Measurements from ENCODE around the gene ARID3C. TPM values are rescaled to one million over a fixed set of nuclear protein-coding genes. Genes with fewer than 3 reads are reported as not detected.

Gene ARID3C
- total and polyA plus RNA-seq, 2 experiments from 2014 or later = 0.49 TPM; not detected in 1

GRCh38 chr9:34636791-34637355 is 8.0 kb upstream of the ARID3C start:
- peaks cover 8% of the 10 kb centered on the region; the same call in 1 of the 2 replicates for H3F3A ChIP-seq (replicated peaks; ENCODE audit: low read depth)
- no peaks in the 10 kb centered on the region for H3K9me2 ChIP-seq (ENCODE audit: insufficient read depth)
- TF ChIP-seq POLR2AphosphoS5 (IDR thresholded peaks at IDR 0.05; ENCODE audit: low read depth) (no peak), ETS1 (IDR thresholded peaks at IDR 0.05) (no peak), CREB1 (CRISPR knock-in tag; IDR thresholded peaks at IDR 0.05; ENCODE audit: low read depth) (no peak), ZNF114 (CRISPR knock-in tag; IDR thresholded peaks at IDR 0.05) (no peak), STAT1 (IDR thresholded peaks at IDR 0.05; ENCODE audit: unreplicated experiment) (no peak), JUNB (IDR thresholded peaks at IDR 0.05; ENCODE audit: unreplicated experiment) (no peak)
- Mint-ChIP-seq H3K9me3 (no peaks in the 10 kb centered on the region), H3K4me3 (peak overlapping the region; percentile 90), H3K27me3 (ENCODE audit: insufficient read depth, low read depth, poor library complexity) (peaks cover 21% of the 10 kb centered on the region), H3K36me3 (ENCODE audit: low read depth) (peaks cover 26% of the 10 kb centered on the region), H3K27ac (no peak overlapping the region), H3K4me1 (peaks cover 25% of the 10 kb centered on the region)
- peaks cover 12% of the 10 kb centered on the region; the same call in 1 of the 2 replicates for H3K79me2 ChIP-seq (replicated peaks; ENCODE audit: insufficient read depth)
- no peak overlapping the region for H3K27ac ChIP-seq (ENCODE audit: low read depth)
- ATAC-seq = peak; percentile 3
- peak overlapping the region; percentile 92 for H3K4me2 ChIP-seq
- peaks cover 8% of the 10 kb centered on the region for H3K4me1 ChIP-seq (ENCODE audit: insufficient read depth)
- H3K4me3 ChIP-seq = peak overlapping the region; percentile 84
- peak overlapping the region; percentile 87 for H2AFZ ChIP-seq
- no peak for DNase-seq (ENCODE audit: low spot score)
- peaks cover 3% of the 10 kb centered on the region for H4K20me1 ChIP-seq (replicated peaks; ENCODE audit: insufficient read depth)
- H3K36me3 ChIP-seq (ENCODE audit: insufficient read depth) = no peaks in the 10 kb centered on the region
- peaks cover 26% of the 10 kb centered on the region for H3K27me3 ChIP-seq (ENCODE audit: insufficient read depth)

DNA sequence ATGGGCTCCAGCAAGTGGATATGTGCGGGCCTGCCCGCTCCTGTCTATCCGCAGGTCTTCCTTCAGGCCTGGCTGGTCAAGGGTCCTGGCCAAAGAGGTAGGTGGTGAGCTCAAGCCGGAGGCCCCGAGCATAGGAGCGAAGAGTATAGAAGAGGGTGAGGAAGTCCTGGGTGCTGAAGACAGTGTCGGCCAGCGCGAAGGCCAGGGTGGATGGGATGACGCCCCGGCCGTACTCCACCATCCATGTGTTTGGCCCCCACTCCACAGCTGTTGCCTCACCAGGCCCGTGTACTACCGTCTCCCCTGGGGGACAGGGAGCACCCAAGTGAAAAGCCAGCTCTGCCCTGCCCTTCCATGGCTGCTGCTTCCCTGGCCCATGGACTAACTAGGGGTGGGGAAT is 6.7 kb upstream of the ARID3C start:
- H3K36me3 Mint-ChIP-seq (ENCODE audit: low read depth) = peaks cover 26% of the 10 kb centered on the region
- TF ChIP-seq STAT1 (IDR thresholded peaks at IDR 0.05; ENCODE audit: unreplicated experiment) (no peak), ZNF331 (CRISPR knock-in tag; IDR thresholded peaks at IDR 0.05; ENCODE audit: low read depth) (no peak), ETS1 (IDR thresholded peaks at IDR 0.05) (no peak), JUNB (IDR thresholded peaks at IDR 0.05; ENCODE audit: unreplicated experiment) (no peak), NANOG (IDR thresholded peaks at IDR 0.05; ENCODE audit: borderline replicate concordance) (no peak), CREB1 (CRISPR knock-in tag; IDR thresholded peaks at IDR 0.05; ENCODE audit: low read depth) (no peak), POLR2AphosphoS5 (IDR thresholded peaks at IDR 0.05; ENCODE audit: low read depth) (no peak), EZH2 (IDR thresholded peaks at IDR 0.05; ENCODE audit: low read depth, unreplicated experiment) (no peak), ZNF114 (CRISPR knock-in tag; IDR thresholded peaks at IDR 0.05) (no peak), EZH2phosphoT487 (IDR thresholded peaks at IDR 0.05; ENCODE audit: unreplicated experiment) (no peak)
- TF ChIP-seq, protein P1, sequence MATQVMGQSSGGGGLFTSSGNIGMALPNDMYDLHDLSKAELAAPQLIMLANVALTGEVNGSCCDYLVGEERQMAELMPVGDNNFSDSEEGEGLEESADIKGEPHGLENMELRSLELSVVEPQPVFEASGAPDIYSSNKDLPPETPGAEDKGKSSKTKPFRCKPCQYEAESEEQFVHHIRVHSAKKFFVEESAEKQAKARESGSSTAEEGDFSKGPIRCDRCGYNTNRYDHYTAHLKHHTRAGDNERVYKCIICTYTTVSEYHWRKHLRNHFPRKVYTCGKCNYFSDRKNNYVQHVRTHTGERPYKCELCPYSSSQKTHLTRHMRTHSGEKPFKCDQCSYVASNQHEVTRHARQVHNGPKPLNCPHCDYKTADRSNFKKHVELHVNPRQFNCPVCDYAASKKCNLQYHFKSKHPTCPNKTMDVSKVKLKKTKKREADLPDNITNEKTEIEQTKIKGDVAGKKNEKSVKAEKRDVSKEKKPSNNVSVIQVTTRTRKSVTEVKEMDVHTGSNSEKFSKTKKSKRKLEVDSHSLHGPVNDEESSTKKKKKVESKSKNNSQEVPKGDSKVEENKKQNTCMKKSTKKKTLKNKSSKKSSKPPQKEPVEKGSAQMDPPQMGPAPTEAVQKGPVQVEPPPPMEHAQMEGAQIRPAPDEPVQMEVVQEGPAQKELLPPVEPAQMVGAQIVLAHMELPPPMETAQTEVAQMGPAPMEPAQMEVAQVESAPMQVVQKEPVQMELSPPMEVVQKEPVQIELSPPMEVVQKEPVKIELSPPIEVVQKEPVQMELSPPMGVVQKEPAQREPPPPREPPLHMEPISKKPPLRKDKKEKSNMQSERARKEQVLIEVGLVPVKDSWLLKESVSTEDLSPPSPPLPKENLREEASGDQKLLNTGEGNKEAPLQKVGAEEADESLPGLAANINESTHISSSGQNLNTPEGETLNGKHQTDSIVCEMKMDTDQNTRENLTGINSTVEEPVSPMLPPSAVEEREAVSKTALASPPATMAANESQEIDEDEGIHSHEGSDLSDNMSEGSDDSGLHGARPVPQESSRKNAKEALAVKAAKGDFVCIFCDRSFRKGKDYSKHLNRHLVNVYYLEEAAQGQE (IDR thresholded peaks at IDR 0.05; ENCODE audit: unreplicated experiment) = no peak

More for the DNA sequence above, 6.7 kb upstream of the ARID3C start:
- ATAC-seq = no peak
- Mint-ChIP-seq H3K9me3 (no peaks in the 10 kb centered on the region), H3K27ac (no peak overlapping the region), H3K4me3 (peak overlapping the region; percentile 62; the same call in 2 of the 3 replicates), H3K27me3 (ENCODE audit: insufficient read depth, low read depth, poor library complexity) (peaks cover 25% of the 10 kb centered on the region), H3K4me1 (peaks cover 27% of the 10 kb centered on the region)
- no peaks in the 10 kb centered on the region for H3K9me2 ChIP-seq (ENCODE audit: insufficient read depth)
- H3K4me1 ChIP-seq (ENCODE audit: insufficient read depth) = peaks cover 8% of the 10 kb centered on the region
- H3K79me2 ChIP-seq (replicated peaks; ENCODE audit: insufficient read depth) = peaks cover 12% of the 10 kb centered on the region; the same call in 1 of the 2 replicates
- peaks cover 8% of the 10 kb centered on the region; the same call in 1 of the 2 replicates for H3F3A ChIP-seq (replicated peaks; ENCODE audit: low read depth)
- H3K36me3 ChIP-seq (ENCODE audit: insufficient read depth) = no peaks in the 10 kb centered on the region
- no peak overlapping the region; the same call in 1 of the 2 replicates for H3K4me2 ChIP-seq
- no peak overlapping the region for H3K4me3 ChIP-seq
- peaks cover 3% of the 10 kb centered on the region for H4K20me1 ChIP-seq (replicated peaks; ENCODE audit: insufficient read depth)
- no peak for DNase-seq (ENCODE audit: low spot score)
- peaks cover 39% of the 10 kb centered on the region for H3K27me3 ChIP-seq (ENCODE audit: insufficient read depth)
- no peak overlapping the region for H3K27ac ChIP-seq (ENCODE audit: low read depth)
- no peak overlapping the region for H2AFZ ChIP-seq

Data from GM23338 (cell line).